Spinal cord (tissue), 10 donors: ENCODE data around the gene NMRAL1. TPM values are rescaled to one million over a fixed set of nuclear protein-coding genes. Genes with fewer than 3 reads are reported as not detected.

Source experiments
- DNase-seq, 6 donors: peaks; one replicate each; pipeline versions ENCODE4 v3.0.0 to v3.0.0-alpha.2; 2013 to 2015; ENCODE audit warnings: low spot score in 6 of 6, low read depth in 4 of 6
- H3K27ac ChIP-seq: one replicate; pipeline ENCODE4 v1.5.1; 2013; ENCODE audit warnings: low read depth, low read length, control low read depth
- H3K27me3 ChIP-seq: one replicate; pipeline ENCODE4 v1.6.1; 2013; ENCODE audit warnings: low read length; ENCODE audit not compliant: control insufficient read depth, insufficient read depth
- H3K36me3 ChIP-seq: one replicate; pipeline ENCODE4 v1.6.1; 2013; ENCODE audit warnings: low read length; ENCODE audit not compliant: control insufficient read depth, insufficient read depth
- H3K4me1 ChIP-seq: one replicate; pipeline ENCODE4 v1.6.1; 2013; ENCODE audit warnings: low read length; ENCODE audit not compliant: control insufficient read depth, insufficient read depth
- H3K4me3 ChIP-seq: one replicate; pipeline ENCODE4 v1.5.1; 2013; ENCODE audit warnings: low read depth, low read length, control low read depth
- H3K9me3 ChIP-seq: one replicate; pipeline ENCODE4 v1.6.1; 2013; ENCODE audit warnings: low read length; ENCODE audit not compliant: control insufficient read depth, insufficient read depth
- WGBS: methylation state at CpG from one replicate; pipeline ENCODE4 v1.1.5; 2013; ENCODE audit warnings: missing lambda C conversion rate; ENCODE audit not compliant: insufficient coverage; 5-methylcytosine and 5-hydroxymethylcytosine counted together
- polyA plus RNA-seq, 2 donors: library from polyadenylated mRNA; unstranded; fragments of 120-200 nt; gene quantifications; one replicate each; pipeline ENCODE4 v1.2.1, GENCODE V29; 2013; ENCODE audit not compliant: insufficient read length in 2 of 2
- total RNA-seq, 2 donors: library from RNA; depleted of rRNA in 1 of 2; stranded (reverse); fragments of 120-200 nt in 1 of 2; fragments of >200 nt in 1 of 2; gene quantifications; one replicate each; pipeline versions ENCODE4 v1.2.3 to v1.2.4, GENCODE V29; 2013 to 2014
- donor health status: healthy.

NMRAL1 gene
- total and polyA plus RNA-seq, 4 donors = 28.6 to 60.8 (median 52.6) TPM

GRCh38 chr16:4472880-4473279 lies 1.5 kb downstream of the NMRAL1 start:
- 83% methylated on average over 2 of the region's 4 CpGs for WGBS
- H3K9me3 ChIP-seq = no peaks in the 10 kb centered on the region
- H3K4me3 ChIP-seq = no peak overlapping the region
- no peak overlapping the region for H3K27ac ChIP-seq
- peaks cover 32% of the 10 kb centered on the region for H3K4me1 ChIP-seq
- H3K27me3 ChIP-seq = no peaks in the 10 kb centered on the region
- DNase-seq = no peak
- H3K36me3 ChIP-seq = peaks cover 20% of the 10 kb centered on the region

- Histone ChIP-seq H3K27me3 (no peaks in the 10 kb centered on the region), H3K27ac (no peak overlapping the region), H3K4me1 (peaks cover 23% of the 10 kb centered on the region), H3K4me3 (no peak overlapping the region), H3K9me3 (no peaks in the 10 kb centered on the region), H3K36me3 (peaks cover 28% of the 10 kb centered on the region)
- DNase-seq = no peak
- 100% methylated on average over 4 of the region's 5 CpGs for WGBS
These were observed 2.6 kb downstream of the NMRAL1 start for GRCh38 chr16:4471869-4472268.

- H3K36me3 ChIP-seq = peaks cover 57% of the 10 kb centered on the region
These were observed 5.5 kb downstream of the NMRAL1 start for GRCh38 chr16:4468972-4469371.

GRCh38 chr16:4467916-4468315 lies 6.5 kb downstream of the NMRAL1 start:
- Histone ChIP-seq H3K4me1 (no peaks in the 10 kb centered on the region), H3K9me3 (no peaks in the 10 kb centered on the region), H3K27me3 (no peaks in the 10 kb centered on the region), H3K27ac (no peak overlapping the region), H3K4me3 (no peak overlapping the region), H3K36me3 (peaks cover 68% of the 10 kb centered on the region)
- DNase-seq = no peak
- 97% methylated on average over 16 of the region's 16 CpGs for whole genome bisulfite sequencing

More at GRCh38 chr16:4468972-4469371, 5.5 kb downstream of the NMRAL1 start:
- no peaks in the 10 kb centered on the region for H3K9me3 ChIP-seq
- DNase-seq = no peak
- WGBS = 96% methylated on average over 6 of the region's 10 CpGs
- no peak overlapping the region for H3K27ac ChIP-seq
- peaks cover 5% of the 10 kb centered on the region for H3K4me1 ChIP-seq
- no peaks in the 10 kb centered on the region for H3K27me3 ChIP-seq
- no peak overlapping the region for H3K4me3 ChIP-seq

- WGBS = 97% methylated on average over 24 of the region's 32 CpGs
- no peak overlapping the region for H3K27ac ChIP-seq
These were observed 8.2 kb downstream of the NMRAL1 start for GRCh38 chr16:4465977-4466779.

GRCh38 chr16:4463522-4464163 lies 10.8 kb downstream of the NMRAL1 start:
- Histone ChIP-seq H3K27ac (no peak overlapping the region), H3K4me1 (peaks cover 12% of the 10 kb centered on the region), H3K27me3 (no peaks in the 10 kb centered on the region), H3K4me3 (no peak overlapping the region), H3K9me3 (no peaks in the 10 kb centered on the region), H3K36me3 (peaks cover 77% of the 10 kb centered on the region)
- WGBS = 88% methylated on average over 22 of the region's 22 CpGs
- DNase-seq = no peak

More at GRCh38 chr16:4465977-4466779, 8.2 kb downstream of the NMRAL1 start:
- H3K9me3 ChIP-seq = no peaks in the 10 kb centered on the region
- peaks cover 7% of the 10 kb centered on the region for H3K4me1 ChIP-seq
- DNase-seq = no peak
- H3K36me3 ChIP-seq = peaks cover 76% of the 10 kb centered on the region
- no peaks in the 10 kb centered on the region for H3K27me3 ChIP-seq
- no peak overlapping the region for H3K4me3 ChIP-seq

GRCh38 chr16:4461250-4462085 lies 13.0 kb downstream of the NMRAL1 start:
- Histone ChIP-seq H3K4me3 (no peak overlapping the region), H3K27me3 (no peaks in the 10 kb centered on the region), H3K9me3 (no peaks in the 10 kb centered on the region), H3K36me3 (peaks cover 76% of the 10 kb centered on the region), H3K27ac (peak overlapping the region; percentile 67), H3K4me1 (peaks cover 12% of the 10 kb centered on the region)
- DNase-seq = peak in 2 of 6 donors; percentile 56 to 58
- WGBS = 49% methylated on average over 24 of the region's 27 CpGs

GRCh38 chr16:4460936-4461249 lies 13.5 kb downstream of the NMRAL1 start:
- Histone ChIP-seq H3K27me3 (no peaks in the 10 kb centered on the region), H3K27ac (peak overlapping the region; percentile 25), H3K4me1 (peaks cover 12% of the 10 kb centered on the region), H3K4me3 (no peak overlapping the region), H3K9me3 (no peaks in the 10 kb centered on the region), H3K36me3 (peaks cover 74% of the 10 kb centered on the region)
- no peak for DNase-seq
- 86% methylated on average over 3 of the region's 5 CpGs for WGBS

GRCh38 chr16:4455951-4456350 lies 18.5 kb downstream of the NMRAL1 start:
- H3K9me3 ChIP-seq = no peaks in the 10 kb centered on the region
- 79% methylated on average over 10 of the region's 10 CpGs for WGBS
- peaks cover 3% of the 10 kb centered on the region for H3K4me1 ChIP-seq
- no peak overlapping the region for H3K27ac ChIP-seq
- no peak for DNase-seq
- H3K36me3 ChIP-seq = peaks cover 79% of the 10 kb centered on the region
- no peaks in the 10 kb centered on the region for H3K27me3 ChIP-seq
- no peak overlapping the region for H3K4me3 ChIP-seq
